HFF-Myc (cell line): Measurements from ENCODE around the gene TAF11L7.
"Not testable (repeated sequence)": the region's sequence is repeated elsewhere in the genome, so short reads cannot be mapped to it uniquely, and the experiment has no call there.

Experiments used
- DNase-seq: peaks from one replicate; pipeline ENCODE4 v3.0.0-alpha.2; 2011; ENCODE audit warnings: low read depth; ENCODE audit errors: extremely low read depth
- H3K4me3 ChIP-seq: replicated peaks from 2 replicates; pipeline ENCODE4 v1.5.1; 2011; ENCODE audit warnings: low read depth, mild to moderate bottlenecking, control low read depth, low read length
- TF ChIP-seq, protein P1 (sequence below): IDR thresholded peaks from 2 replicates; pipeline ENCODE4 v1.5.1; 2012; ENCODE audit warnings: mild to moderate bottlenecking, low read depth, low read length, control low read depth; ENCODE audit errors: missing control alignments

TAF11L7 gene

DNA sequence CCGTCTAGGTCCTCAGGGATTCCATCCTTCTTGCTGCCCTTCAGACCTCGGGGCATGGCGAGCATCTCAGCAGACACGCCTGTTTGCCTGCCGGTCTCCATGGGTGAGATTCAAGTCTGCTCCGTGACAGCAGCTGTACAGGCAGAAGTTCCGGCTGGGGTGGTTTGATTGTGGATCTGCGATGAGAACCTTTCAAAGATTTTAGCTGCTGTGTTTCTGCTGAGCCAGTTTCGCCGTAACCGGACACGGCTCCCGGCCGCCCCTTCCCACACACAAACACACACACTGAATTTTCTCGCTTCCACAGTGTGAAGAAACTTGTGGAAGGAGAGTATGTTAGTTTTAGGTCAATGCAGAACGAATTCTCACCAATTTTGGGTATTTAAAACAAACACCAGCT lies at the start of gene TAF11L7:
Gene TAF11L7 (minus strand): TSS at position 101 of the 400 bp plus-strand sequence.
- not testable (repeated sequence) for DNase-seq, H3K4me3 ChIP-seq

DNA sequence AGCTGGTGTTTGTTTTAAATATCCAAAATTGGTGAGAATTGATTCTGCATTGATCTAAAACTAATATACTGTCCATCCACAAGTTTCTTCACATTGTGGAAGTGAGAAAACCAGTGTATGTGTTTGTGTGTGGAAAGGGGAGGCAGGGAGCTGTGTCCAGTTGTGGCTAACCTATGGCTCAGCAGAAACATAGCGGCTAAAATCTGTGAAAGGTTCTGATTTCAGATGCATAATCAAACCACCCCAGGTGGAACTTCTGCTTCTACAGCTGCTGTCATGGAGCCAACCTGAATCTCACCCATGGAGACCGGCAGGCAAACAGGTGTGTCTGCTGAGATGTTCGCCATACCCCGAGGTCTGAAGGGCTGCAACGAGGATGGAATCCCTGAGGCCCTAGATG lies 48.6 kb upstream of the TAF11L7 start, which contains the start of gene TAF11L14:
Gene TAF11L14 (plus strand): TSS at position 301 of the 400 bp plus-strand sequence.
- H3K4me3 ChIP-seq = no peak within 1 kb of the TSS
- no peak for DNase-seq
- TF ChIP-seq, protein P1, sequence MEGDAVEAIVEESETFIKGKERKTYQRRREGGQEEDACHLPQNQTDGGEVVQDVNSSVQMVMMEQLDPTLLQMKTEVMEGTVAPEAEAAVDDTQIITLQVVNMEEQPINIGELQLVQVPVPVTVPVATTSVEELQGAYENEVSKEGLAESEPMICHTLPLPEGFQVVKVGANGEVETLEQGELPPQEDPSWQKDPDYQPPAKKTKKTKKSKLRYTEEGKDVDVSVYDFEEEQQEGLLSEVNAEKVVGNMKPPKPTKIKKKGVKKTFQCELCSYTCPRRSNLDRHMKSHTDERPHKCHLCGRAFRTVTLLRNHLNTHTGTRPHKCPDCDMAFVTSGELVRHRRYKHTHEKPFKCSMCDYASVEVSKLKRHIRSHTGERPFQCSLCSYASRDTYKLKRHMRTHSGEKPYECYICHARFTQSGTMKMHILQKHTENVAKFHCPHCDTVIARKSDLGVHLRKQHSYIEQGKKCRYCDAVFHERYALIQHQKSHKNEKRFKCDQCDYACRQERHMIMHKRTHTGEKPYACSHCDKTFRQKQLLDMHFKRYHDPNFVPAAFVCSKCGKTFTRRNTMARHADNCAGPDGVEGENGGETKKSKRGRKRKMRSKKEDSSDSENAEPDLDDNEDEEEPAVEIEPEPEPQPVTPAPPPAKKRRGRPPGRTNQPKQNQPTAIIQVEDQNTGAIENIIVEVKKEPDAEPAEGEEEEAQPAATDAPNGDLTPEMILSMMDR = no peak

DNA sequence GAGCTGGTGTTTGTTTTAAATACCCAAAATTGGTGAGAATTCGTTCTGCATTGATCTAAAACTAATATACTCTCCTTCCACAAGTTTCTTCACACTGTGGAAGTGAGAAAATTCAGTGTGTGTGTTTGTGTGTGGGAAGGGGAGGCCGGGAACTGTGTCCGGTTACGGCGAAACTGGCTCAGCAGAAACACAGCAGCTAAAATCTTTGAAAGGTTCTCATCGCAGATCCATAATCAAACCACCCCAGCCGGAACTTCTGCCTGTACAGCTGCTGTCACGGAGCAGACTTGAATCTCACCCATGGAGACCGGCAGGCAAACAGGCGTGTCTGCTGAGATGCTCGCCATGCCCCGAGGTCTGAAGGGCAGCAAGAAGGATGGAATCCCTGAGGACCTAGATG lies 46.2 kb upstream of the TAF11L7 start, which contains the start of gene TAF11L13:
Gene TAF11L13 (plus strand): TSS at position 301 of the 400 bp plus-strand sequence.
- not testable (repeated sequence) for H3K4me3 ChIP-seq, DNase-seq

DNA sequence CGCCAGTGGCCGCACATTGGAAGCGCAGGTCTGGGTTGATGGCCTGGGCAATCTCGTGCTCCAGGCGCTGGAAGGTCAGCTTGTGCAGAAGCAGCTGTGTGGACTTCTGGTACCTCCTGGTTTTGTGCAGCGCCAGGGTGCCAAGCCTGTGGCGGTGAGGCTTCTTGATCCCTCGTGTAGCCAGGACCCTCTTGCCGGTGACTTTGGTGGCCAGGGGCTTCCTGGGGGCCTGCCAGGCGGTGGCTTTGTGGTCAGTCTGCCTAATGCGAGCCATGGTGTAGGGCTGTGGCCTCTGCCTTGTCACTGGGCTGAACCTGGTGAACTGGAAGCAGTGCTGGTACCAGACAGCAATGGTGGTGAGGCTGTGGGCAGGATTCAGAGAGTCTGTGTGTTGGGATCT lies 40.1 kb upstream of the TAF11L7 start:
- TF ChIP-seq, protein P1 = no peak

DNA sequence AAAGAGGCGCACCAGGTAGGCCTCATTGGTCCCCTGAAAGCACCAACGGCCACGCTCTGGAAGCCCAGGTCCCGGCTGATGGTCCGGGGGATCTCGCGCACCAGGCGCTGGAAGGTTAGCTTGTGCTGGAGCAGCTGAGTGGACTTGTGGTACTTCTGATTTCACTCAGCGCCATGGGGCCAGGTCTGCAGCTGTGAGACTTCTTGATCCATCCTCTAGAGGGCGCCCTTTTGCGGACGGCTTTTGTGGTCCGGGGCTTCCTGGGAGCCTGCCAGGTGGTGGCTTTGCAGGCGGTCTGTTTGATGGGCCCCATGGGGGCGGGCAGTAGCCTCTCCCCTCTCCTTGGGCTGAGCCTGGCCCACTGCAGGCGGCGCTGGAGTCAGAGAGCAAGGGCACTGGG lies 35.1 kb upstream of the TAF11L7 start:
- no peak for DNase-seq
- TF ChIP-seq, protein P1 = no peak
- no peak overlapping the region for H3K4me3 ChIP-seq

More for the DNA sequence above, 40.1 kb upstream of the TAF11L7 start:
- H3K4me3 ChIP-seq = no peak overlapping the region
- DNase-seq = no peak

DNA sequence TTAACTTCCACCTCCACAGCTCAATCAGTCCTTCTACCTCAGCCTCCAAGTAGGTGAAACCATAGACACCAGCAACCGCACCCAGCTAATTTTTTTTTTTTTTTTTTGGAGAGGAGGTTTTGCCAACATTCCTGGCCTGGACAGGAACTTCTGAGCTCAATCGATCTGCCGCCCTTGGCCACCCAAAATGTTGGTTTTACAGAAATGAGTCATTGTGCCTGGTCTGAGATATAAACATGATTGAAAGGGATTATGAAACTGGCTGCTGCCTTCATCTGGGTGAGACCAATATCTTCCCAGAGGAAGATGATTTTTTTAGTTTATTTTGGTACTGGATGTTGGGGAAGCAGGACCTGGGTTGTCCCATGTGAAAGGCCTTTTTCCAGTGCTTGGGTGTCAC lies 33.8 kb upstream of the TAF11L7 start:
- TF ChIP-seq, protein P1 = no peak
- no peak for DNase-seq
- H3K4me3 ChIP-seq = no peak overlapping the region

DNA sequence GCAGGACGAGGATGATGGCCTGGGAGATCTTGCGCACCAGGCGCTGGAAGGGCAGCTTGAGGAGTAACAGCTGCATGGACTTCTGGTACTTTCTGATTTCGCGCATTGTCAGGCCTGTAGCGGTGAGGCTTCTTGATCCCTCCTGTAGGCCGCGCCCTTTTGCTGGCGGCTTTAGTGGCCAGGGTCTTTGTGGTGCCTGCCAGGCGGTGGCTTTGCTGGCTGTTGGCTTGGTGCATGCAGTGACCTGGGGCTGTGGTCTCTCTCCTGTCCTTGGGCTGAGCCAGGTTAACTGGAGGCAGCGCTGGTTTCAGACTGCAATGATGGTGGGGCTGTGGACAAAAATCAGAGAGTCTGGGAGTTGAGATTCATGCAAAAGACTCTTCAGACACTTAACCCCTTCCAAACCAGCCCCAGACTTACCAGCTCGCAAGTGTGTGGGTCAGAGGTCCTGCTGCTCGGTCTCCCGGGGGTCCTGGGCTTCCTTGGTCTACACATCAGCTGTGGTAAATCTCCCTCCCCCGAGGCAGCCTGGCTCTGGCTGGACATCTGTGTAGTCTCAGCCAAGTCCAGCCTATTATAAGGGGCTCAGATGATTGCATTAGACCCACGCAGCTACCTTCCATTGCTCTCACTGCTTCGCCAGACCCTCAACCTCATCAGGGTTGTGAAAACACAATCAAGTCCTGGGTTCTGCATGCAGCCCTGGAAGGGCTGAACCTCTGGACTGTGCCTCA lies 29.5 kb upstream of the TAF11L7 start:
- no peak overlapping the region for H3K4me3 ChIP-seq
- no peak for DNase-seq
- TF ChIP-seq, protein P1 = no peak

DNA sequence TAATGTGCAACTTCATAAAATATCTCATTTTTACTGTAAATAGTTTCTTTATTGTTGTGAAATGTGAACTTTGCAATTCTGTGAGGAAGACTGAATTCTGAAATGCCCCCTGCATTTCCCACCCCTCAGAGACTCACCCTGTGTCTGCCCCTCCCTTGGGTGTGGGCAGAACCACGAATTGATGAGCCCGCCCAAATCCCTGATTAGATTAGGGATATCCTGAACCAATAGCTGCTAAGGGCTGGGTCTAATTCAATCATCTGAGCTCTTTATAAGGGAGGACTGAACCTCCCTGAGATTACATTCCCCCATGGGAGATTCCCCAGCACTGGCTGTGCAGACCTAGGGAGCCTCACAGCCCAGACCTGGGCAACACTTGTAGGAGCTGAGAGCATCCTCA lies 24.5 kb upstream of the TAF11L7 start, which contains the start of gene TAF11L12:
Gene TAF11L12 (plus strand): TSS at position 301 of the 400 bp plus-strand sequence.
- not testable (repeated sequence) for DNase-seq, H3K4me3 ChIP-seq

DNA sequence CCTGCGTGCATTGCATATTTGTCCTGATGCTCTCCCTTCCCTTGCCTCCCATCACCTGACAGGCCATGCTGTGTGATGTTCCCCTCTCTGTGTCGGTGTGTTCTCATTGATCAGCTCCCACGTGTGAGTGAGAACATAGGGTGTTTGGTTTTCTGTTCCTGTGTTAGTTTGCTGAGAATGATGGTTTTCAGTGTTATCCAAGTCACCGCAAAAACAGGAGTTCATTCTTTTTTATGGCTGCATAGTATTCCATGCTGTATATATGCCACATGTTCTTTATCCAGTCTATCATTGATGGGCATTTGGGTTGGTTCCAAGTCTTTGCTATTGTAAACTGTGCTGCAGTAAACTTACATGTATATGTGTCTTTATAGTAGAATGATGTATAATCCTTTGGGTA lies 21.9 kb upstream of the TAF11L7 start:
- not testable (repeated sequence) for DNase-seq, H3K4me3 ChIP-seq
